Activated CD8-positive, alpha-beta memory T cell treated with anti-CD3 and anti-CD28 coated beads, Interleukin-2, amount 50 U/mL, for 24 hours (primary cell): Measurements from ENCODE around the gene LRRC63.
"Not testable (repeated sequence)": the region's sequence is repeated elsewhere in the genome, so short reads cannot be mapped to it uniquely, and the experiment has no call there.

Experiments used
- DNase-seq: peaks from one replicate; pipeline ENCODE4 v3.0.0-alpha.2; 2020; ENCODE audit errors: extremely low read depth

LRRC63 gene

DNA sequence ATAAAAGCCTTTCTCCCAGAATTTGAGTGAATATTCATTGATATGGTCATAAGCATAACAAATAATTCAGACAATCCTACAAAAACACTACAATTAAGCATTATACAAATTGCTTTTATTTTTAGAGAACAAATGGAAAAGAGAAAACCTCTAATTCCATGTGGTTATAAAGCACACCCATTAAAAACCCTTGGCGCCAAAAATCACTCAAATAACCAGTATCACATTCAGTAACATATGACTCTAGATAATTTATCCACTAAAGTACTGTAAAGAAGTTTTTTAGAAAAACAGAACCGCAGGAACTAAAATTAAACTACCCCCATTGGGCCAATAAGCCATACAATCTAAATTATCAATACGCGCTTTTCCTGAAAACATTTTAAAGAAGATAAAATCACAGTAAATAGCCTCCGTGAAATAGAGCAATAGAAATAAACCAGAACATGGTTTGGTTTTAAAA is 30.3 kb upstream of the LRRC63 start:
- DNase-seq, result no peak

DNA sequence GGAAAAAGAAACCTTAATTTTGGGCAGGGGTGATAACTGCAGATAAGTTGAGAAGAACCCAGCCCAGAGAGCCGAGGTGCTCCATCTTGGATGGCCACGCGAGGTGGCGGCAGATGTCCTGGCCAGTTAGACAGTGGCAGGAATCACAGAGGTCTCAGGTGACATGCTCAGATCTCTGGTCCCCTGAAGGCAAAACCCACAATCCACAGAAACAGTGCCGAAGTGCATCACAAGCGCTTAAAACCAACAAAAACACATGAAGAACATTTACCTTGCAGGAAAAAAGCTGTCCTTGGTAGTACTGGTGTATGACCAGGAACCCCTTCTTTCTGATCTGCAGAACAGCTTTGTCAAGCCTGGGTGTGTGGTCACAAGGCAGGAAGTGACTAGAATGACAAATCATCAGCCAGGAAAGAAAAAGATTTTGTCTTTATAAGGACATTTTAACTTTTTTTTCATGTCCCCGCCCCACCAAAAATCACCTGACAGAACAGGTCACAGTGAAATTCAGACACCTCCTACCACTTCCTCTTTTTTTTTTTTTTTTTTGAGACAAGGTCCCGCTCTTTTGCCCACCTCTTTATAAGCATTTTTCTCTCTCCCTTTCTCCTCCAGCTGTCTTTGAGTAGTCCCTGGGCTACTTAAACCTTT is 29.8 kb upstream of the LRRC63 start, which contains the start of gene LCP1:
TSS of gene LCP1 (minus strand) at position 338 of the 651 bp plus-strand sequence. CDS start 22,515 bp downstream, outside the sequence.
- DNase-seq, result no peak

DNA sequence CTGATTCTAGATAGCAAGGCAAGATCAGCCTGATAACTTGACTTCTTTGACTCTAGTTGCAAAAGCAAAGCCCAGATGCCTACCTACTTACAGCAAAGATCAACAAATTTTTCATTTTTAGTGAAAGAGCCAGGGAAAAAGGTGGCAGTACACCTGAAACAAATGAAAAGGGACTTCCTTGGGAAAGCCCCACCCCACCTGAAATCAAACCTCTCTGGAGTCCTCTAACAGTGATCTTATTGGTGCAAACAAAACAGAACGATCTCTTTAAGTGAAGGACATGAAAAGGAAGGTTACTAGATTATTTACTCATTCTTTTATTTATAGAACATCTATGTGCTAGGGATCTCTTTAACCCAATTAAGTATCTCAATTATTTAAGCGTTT is 29.2 kb upstream of the LRRC63 start:
- DNase-seq, result no peak

DNA sequence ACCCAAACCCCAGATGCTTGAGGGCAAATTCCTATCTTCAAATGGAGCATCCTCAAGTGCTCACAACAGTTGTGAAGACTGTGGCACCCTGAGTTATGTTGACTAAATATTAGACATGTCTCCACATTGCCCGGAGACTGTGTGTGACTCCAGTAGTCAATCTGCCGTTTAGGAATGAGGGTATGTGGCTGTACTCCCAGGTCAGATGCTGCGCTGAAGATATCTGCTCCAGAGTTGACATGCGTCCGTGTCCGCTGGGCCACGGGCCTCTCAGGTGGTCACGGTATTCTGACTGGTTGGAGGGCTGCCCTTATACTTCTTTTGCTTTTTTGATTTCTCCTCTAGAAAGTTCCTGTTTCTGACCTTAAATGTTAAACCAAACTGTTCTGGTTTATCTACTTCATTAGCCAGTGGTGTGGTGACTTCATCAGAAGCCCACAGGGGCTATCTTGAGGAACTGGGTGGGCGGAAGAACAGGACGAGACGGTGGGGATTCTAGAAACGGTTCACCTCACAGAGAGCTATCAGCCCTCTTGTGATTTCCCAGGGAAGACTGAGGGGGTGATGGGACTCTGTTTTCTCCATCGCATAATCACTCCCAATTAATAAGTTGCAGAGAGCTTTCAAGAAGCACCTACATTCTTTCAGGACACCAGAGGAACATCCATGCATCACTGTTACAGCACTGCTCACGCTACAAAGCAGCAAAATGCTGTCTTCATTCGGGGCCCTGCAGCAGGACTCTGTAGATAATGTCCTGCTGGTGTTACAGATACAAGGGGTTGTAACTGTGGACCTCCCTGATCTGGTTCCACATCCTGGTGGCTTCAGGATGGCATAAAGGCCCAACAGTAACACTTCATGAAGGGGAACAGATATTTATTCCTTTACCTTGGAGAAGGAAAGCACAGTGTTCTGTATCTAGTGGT is 28.4 kb upstream of the LRRC63 start:
- DNase-seq, result no peak

DNA sequence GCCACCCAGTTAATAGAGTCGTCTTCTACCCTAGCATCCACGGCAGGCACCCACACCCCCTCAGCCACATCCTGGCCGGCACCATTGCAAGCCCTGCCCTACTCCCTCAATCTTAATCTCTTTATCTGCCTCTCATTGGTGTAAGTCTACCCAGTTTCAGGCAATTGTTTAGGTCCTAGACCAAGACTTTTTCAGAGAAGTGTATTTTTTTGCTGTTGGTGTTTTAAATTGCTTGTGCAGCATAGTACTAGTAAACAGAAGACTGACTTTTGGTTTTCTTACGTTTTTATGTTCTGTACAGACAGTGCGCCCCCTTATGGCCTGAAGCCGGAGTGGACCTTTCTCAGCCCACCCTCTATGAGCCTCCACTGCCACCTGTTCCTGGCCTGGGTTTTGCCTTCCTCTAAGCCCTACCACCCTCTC is 27.4 kb upstream of the LRRC63 start:
- DNase-seq, result no peak

DNA sequence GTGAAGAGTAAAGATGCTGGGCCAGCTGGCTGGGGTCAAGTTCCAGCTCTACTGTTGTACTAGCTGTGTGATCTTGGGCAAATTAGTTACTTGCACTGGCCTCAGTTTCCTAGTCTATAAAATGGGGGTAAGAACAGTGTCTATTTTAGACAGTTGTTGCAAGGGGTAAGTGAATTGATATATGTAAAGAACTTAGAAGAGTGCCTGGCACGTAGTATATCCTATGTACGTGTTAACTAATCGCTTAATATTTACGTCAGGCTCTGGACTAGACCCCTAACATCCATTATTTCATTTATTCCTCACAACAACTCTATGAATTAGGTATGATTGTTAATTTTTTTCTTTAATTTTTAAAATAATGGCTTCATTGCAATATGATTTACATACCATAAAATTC is 26.1 kb upstream of the LRRC63 start:
- DNase-seq, result no peak

DNA sequence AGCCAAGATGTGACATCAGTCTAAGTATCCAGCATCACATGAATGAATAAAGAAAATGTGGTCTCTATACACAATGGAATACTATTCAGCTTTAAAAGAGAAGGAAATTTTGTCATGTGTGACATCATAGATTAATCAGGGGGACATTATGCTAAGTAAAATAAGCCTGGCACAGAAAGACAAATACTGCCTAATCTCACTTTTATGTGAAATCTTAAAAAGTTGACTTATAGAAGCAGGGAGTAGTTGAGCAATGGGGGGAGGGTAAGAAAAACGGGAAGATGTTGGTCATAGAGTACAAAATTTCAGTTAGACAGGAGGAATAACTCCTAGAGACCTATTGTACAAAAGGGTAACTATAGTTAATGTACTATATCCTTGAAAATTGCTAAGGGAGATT is 19.3 kb upstream of the LRRC63 start:
- DNase-seq, result no peak

DNA sequence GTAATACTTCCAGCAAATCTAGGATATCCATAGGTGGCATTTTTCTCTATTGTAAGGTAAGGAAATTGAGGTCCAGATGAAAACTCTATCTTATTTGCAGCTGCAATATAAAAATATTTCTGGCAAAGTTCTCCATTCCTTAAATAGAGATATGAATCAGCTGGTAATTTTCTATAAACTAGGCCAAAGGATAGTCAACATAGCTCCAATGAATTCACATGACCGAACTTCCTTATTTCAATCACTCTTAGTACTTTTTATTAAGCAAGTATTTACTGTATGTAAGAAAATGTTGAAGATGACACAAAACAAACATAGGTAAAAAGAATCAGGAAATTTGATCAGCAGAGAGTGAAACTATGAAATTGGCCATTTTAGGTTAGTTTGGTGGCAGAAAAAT is 16.7 kb upstream of the LRRC63 start:
- DNase-seq, result no peak

DNA sequence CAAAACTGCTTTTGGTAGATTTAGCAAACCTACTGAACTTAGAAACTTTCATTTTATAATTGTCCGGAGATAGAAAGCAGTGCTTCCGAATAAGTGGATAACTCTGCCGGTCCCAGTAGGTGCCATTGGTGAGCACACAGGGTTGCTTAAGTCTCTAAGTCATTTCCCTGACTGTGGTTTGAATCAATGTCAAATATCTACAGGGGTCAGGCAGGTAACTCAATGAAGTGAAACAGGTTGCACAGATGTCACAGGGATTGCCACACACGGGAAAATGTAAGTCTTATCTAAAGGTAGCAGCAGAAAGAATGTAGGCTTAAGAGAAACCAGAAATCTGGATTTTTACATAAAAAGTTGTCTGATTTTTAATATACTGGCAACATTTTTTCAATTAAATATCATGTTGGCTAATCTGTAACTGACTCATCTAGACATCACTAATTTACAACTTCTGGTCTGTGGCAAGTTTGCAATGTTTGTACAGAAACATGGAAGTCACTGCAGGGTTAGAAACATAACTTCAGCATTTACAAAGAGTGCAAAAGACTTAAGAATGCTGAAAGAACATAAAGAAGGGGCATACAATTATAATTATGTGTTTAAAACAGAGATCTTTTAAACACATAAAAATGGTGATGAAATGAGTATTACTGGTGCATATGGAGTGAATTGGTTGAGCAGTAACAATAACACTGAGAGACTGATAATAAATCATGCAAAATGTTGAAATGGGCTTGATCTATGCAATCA is 14.3 kb upstream of the LRRC63 start:
- DNase-seq, result no peak

DNA sequence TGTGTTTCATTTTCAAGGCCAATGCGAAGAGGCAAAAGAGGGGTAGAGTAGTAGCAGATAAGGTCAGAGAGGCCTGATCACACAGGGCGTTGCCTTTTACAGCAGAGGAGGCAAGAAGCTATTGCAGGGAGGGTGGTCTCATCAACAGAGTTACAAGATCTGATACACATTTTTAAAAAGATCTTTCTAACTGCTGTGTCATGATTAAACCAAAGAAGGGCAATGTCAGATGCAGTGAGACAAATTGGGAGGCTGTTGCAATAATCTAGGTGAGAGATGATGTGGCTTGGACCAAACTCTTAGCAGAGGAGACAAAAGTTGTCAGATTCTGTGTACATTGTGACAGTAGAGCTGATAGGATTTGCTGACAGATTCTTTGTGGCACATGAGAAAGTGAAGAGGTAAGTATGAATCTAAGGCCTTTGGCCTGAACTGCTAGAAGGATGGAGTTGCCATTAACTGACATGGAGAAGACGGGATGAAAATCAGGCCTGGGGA is 13.0 kb upstream of the LRRC63 start:
- DNase-seq, result no peak

DNA sequence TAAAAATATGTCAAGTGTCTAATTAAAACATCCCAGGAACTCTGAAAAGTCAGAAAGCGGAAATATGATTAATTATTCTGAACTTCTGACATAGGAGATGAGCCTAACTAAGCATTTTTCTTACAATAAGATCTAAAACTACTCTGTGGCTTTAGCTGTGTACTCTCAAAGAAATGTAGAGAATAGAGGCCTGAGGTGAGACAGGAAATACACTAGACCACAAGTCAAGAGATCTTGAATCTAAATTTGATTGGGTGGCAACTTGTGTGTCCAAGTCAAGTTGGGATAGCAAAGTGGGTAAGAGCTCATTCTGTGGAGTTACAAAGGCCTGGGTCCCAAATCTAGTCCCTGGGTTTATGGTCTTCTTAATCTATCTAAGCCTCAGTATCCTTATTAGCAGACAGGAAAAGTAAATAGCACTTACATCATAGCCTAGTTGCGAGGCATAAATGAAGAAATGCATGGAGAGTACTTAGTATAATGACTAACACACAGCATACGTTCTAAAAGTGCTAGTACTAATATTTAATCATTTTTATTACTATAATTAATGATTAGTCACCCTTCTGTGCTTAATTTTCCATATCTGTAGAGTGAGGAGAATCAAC is 9.4 kb upstream of the LRRC63 start:
- no peak for DNase-seq

DNA sequence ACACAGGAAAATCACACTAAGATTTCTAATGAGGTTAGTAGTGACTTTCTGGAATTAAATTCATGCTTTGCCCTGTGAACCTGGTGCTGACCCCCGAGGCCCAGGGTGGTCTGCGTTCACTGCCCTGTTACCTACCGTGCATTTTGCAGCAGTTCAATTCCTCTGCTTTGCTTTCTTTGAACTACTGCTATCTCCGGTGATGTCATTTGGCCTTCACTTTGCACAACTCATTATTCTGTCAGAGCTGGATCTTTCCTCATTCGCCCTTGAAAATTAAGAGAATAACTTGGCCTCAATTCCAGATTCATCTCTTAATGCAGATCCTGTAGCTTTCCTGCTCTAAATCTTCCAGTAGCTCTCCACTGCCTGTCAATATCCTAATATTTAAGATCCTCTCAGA is 8.8 kb upstream of the LRRC63 start:
- no peak for DNase-seq

DNA sequence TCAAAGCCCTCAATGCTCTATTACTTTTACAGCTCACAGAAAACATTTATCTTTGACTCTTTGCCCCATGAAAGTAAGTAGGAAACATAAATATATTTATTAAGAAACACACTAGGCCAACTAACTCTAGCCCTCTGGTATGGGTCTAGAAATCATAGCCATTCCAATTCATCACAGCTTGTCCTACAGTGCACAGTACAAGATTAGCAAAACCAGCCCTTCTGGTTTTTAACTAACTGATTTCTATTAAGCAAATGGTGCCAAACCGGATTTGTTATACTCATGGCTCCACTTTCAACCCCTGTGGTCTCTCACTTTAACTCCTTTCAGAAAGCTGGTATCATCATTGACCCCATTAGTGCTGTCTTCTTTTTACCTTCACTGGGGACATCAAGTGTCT is 5.6 kb upstream of the LRRC63 start:
- DNase-seq, result no peak

DNA sequence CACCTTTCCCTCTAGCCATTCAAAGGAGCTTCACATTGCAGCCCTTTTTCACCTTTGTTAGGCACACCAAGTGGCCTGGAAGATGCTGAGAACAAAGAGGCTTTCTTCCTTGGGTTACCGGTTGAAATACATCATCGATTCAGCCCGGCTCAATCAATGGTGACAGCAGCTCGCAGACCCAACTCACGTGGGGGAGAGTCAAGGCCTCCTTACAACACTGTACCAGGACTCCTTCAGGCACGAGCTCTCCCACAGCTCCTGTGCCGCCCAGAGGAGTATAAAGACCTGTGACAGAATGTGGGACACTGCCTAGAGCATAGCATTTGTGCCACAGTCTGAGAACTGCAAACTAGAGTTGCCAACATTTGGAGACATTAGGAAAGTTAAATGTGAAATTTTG is 3.9 kb upstream of the LRRC63 start:
- no peak for DNase-seq

DNA sequence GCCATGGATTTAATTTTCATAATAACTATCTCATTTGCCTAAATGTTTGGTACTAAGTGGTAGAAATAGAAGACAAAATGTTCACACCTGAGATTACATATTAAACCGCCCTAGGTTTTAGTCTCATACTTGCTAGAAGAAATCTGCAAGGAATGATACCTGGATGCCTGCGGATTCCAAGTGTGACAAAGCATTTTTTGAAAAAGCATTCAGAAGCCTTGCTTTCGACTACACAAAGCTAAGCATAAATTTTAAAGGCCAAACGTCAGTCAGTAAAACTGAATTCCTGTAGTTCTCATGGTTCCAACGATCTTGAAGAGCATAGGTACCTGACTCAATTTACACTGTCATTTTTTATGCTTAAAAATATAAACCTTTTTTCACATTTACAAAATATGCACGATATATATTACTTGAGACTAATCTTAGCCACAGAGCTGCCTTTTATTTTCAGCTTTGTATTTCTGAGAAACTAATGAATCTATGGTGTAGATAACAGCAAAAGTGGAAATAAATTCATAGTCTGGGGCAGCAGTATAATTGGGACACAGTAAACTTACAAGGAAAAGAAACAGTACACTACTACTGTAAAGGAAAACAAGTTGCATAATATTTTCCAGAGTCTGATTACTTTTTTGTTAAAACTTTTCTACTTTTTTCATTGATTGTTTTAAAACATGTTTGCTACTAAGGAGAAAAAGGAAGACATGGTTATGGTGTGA is 1.2 kb upstream of the LRRC63 start:
- DNase-seq, result no peak

DNA sequence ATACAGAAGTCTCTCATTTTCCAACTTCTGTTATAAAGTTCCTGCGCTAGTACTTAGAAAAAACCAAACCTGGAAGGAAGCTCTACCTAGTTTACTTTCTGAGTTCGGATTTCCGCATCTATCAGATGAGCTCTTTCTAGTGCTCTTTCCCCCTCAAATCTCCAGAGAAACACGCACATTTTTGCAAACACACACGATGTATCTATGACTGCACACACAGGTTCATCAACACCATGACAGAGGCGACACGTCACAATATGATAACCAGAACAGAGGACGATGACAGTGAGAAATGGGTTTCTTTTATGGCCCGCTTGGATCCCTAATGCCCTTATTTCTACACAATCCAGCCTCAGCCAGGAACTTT is 629 bp upstream of the LRRC63 start:
- no peak for DNase-seq

DNA sequence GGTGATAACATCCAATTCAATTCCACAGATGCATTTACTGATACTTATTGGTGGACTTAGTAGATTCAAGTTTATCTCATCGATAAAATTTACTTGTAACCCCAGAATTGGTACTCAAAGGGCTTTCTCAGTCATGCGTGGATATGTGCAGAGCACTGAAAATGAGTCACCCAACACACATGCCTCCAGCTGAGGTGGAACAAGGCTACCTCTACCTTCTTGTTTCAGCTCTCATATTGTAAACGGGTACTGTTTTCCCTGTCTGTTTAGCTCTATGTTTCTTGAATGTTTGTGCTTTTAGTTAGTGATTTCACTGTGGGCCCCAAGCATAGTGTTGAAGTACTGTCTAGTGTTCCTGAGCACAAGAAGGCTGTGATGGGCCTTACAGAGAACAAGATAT is 1.5 kb downstream of the LRRC63 start:
- no peak for DNase-seq

DNA sequence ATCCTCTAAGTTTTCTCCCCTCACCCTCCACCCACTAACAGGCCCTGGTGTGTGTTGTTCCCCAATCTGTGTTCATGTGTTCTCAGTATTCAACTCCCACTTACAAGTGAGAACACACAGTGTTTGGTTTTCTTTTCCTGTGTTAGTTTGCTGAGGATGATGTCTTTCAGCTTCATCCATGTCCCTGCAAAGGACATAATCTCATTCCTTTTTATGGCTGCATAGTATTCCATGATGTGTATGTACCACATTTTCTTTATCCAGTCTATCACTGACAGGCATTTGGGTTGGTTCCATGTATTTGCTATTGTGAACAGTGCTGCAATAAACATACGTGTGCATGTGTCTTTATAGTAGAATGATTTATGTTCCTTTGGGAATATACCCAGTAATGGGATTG is 3.0 kb downstream of the LRRC63 start:
- DNase-seq, result not testable (repeated sequence)

DNA sequence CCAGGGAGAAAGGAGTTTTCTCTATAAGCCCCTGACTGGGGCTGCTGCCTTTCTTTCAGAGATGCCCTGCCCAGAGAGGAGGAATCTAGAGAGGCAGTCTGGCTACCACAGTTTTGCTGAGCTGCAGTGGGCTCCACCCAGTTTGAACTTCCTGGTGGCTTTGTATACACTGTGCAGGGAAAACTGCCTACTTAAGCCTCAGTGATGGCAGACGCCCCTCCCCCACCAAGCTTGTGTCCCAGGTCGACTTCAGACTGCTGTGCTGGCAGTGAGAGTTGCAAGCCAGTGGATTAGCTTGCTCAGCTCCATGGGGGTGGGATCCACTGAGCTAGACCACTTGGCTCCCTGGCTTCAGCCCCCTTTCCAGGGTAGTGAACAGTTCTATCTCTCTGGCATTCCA is 8.5 kb downstream of the LRRC63 start:
- DNase-seq, result not testable (repeated sequence)

DNA sequence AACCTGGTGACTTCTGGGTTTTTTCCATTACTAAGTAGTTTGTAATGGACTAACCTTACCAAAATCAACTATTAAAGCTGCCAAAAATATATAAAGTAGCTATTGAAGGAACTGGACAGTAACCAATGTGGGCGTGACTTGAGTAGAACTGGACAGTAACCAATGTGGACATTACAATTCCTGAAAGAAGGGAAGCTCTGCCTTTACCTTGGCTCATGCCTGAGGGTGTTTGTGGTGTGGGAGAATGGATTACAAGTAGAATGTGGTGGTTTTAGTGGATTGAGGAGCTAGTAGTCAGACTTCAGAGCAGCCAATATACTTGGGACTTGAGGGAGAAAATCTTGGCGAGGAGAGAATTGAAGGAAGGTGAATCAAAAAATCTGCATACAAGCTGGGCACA is 17.5 kb downstream of the LRRC63 start:
- no peak for DNase-seq

DNA sequence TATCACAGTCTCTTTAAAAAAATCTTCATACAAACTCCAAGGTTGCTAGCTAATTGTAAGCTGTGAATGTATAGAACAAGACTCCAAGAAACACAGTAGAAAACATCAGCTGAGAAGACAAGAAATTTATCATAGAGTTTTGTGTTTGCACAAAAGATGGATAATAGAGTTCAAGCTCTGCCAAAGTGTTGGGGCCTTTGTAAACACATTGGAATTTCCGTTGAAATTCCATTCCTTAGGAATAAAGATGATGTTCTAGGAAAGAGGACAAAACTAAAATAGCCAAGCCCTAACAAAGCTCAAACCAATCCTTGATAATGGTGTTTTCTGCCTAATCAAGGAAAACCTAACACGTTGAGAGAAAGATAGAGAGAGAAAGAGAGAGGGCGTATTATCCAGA is 20.6 kb downstream of the LRRC63 start:
- no peak for DNase-seq
